K562 (cell line): ENCODE measurements around the gene ECD. TPM values are rescaled to one million over a fixed set of nuclear protein-coding genes. Genes with fewer than 3 reads are reported as not detected.
A peak's percentile ranks its signal among the peaks of the same experiment; 100 is the strongest.

Source experiments
- CC2D1A ChIP-seq: fragments of 450-650 bp; IDR thresholded peaks from 2 replicates; pipeline ENCODE4 v1.6.1; 2017; ENCODE audit warnings: mild to moderate bottlenecking
- CSDE1 ChIP-seq, 2 experiments: fragments of 450-650 bp; IDR thresholded peaks; 2 replicates each; pipeline ENCODE4 v1.6.1; 2016; ENCODE audit warnings: mild to moderate bottlenecking in 1 of 2
- HLTF ChIP-seq: fragments of 450-650 bp; IDR thresholded peaks from 2 replicates; pipeline ENCODE4 v1.6.1; 2016
- MEF2A ChIP-seq: IDR thresholded peaks from 2 replicates; pipeline ENCODE4 v1.6.1; 2011; ENCODE audit warnings: low read depth, mild to moderate bottlenecking, low read length, moderate library complexity; ENCODE audit not compliant: control insufficient read depth
- OTX1 ChIP-seq: fragments of 450-650 bp; formaldehyde crosslinking; IDR thresholded peaks from 2 replicates; pipeline ENCODE4 v1.4.0; 2022; ENCODE audit warnings: mild to moderate bottlenecking
- RBM22 ChIP-seq: fragments of 200-400 bp; formaldehyde crosslinking; IDR thresholded peaks from 2 replicates; pipeline ENCODE4 v1.6.1; 2018; ENCODE audit warnings: low read length, low read depth; ENCODE audit not compliant: poor library complexity, severe bottlenecking
- RBM25 ChIP-seq: fragments of 200-400 bp; formaldehyde crosslinking; IDR thresholded peaks from 2 replicates; pipeline ENCODE4 v1.6.1; 2018; ENCODE audit warnings: low read length, low read depth, moderate library complexity; ENCODE audit not compliant: severe bottlenecking
- SMARCA4 ChIP-seq: fragments of 450-650 bp; IDR thresholded peaks from 2 replicates; pipeline ENCODE4 v1.6.1; 2016
- SMC3 ChIP-seq: conservative IDR thresholded peaks from 2 replicates; pipeline ENCODE4 v1.6.1; 2011; ENCODE audit warnings: low read depth, low read length, improper control_type of control experiment; ENCODE audit not compliant: insufficient read depth
- TAF1 ChIP-seq: IDR thresholded peaks from 2 replicates; pipeline ENCODE4 v1.6.1; 2011; ENCODE audit warnings: mild to moderate bottlenecking, low read length, moderate library complexity; ENCODE audit not compliant: insufficient read depth, control insufficient read depth, severe bottlenecking; ENCODE audit errors: extremely low read depth
- TCF7 ChIP-seq: sonication (generic); IDR thresholded peaks from 2 replicates; pipeline ENCODE4 v1.6.1; 2016; ENCODE audit warnings: antibody characterized with exemption, borderline replicate concordance
- ZNF12 ChIP-seq: sonication (generic); formaldehyde crosslinking; IDR thresholded peaks from 2 replicates; pipeline ENCODE4 v1.4.0; 2020; ENCODE audit warnings: mild to moderate bottlenecking, missing genetic modification reagents
- ZNF253 ChIP-seq: fragments of 250-450 bp; sonication (Bioruptor Pico); conservative IDR thresholded peaks from 2 replicates; pipeline ENCODE4 v1.6.1; 2021; ENCODE audit warnings: mild to moderate bottlenecking
- ZNF316 ChIP-seq: fragments of 450-650 bp; IDR thresholded peaks from 2 replicates; pipeline ENCODE4 v1.6.1; 2016
- ZNF583 ChIP-seq: fragments of 250-450 bp; sonication (Bioruptor Pico); IDR thresholded peaks from 2 replicates; pipeline ENCODE4 v1.4.0; 2020
- ZNF75A ChIP-seq: fragments of 450-650 bp; formaldehyde crosslinking; IDR thresholded peaks from 2 replicates; pipeline ENCODE4 v1.4.0; 2020; ENCODE audit warnings: mild to moderate bottlenecking
- polyA plus RNA-seq, 8 experiments: library from polyadenylated mRNA; depleted of rRNA in 4 of 8; stranded (reverse) in 5 of 8; unstranded in 3 of 8; fragments of >200 nt; fragmentation: Nextera tagmentation in 2 of 8; fragmentation: Illumina TruSeq in 1 of 8; extraction: Ambion mirVana in 2 of 8; extraction: Trizol in 1 of 8; gene quantifications; 2 replicates each; pipeline versions ENCODE4 v1.2.1 to v1.2.3, GENCODE V29; 2011 to 2014; ENCODE audit warnings: inconsistent platforms in 1 of 8, missing spikeins in 1 of 8
- total RNA-seq, 7 experiments: library from RNA; depleted of rRNA in 6 of 7; stranded (reverse); fragments of >200 nt in 6 of 7; fragmentation: Illumina TruSeq in 2 of 7; extraction: Trizol in 2 of 7; gene quantifications; 2 replicates each; pipeline versions ENCODE4 v1.2.1 to v1.2.3, GENCODE V29; 2011 to 2021; ENCODE audit warnings: low replicate concordance in 1 of 7
- TF ChIP-seq, protein P1 (sequence below), 2 experiments: fragments of 450-650 bp; conservative IDR thresholded peaks; 2 replicates each; pipeline ENCODE4 v1.6.1; 2017; ENCODE audit warnings: mild to moderate bottlenecking in 2 of 2, moderate library complexity in 2 of 2
- TF ChIP-seq, protein P2 (sequence below), 2 experiments: fragments of 450-650 bp; IDR thresholded peaks; 2 replicates each; pipeline ENCODE4 v1.6.1; 2018; ENCODE audit warnings: mild to moderate bottlenecking in 2 of 2, low read depth in 1 of 2; ENCODE audit not compliant: partially characterized antibody in 2 of 2
- TF ChIP-seq, protein P3 (sequence below): fragments of 450-650 bp; IDR thresholded peaks from 2 replicates; pipeline ENCODE4 v1.6.1; 2018; ENCODE audit warnings: mild to moderate bottlenecking, low read depth; ENCODE audit not compliant: partially characterized antibody
- TF ChIP-seq, protein P4 (sequence below): fragments of 450-650 bp; IDR thresholded peaks from 2 replicates; pipeline ENCODE4 v1.7.0; 2016; ENCODE audit warnings: borderline replicate concordance
- TF ChIP-seq, protein P5 (sequence below): fragments of 450-650 bp; IDR thresholded peaks from 2 replicates; pipeline ENCODE4 v1.6.1; 2016; ENCODE audit warnings: low read depth, mild to moderate bottlenecking, moderate library complexity

The ECD gene
- total and polyA plus RNA-seq, 9 of the 15 experiments (the other 6 are each of a cell fraction or from before 2014, with no cell fraction given), result 33.5 to 79.9 (median 53.2) TPM

DNA sequence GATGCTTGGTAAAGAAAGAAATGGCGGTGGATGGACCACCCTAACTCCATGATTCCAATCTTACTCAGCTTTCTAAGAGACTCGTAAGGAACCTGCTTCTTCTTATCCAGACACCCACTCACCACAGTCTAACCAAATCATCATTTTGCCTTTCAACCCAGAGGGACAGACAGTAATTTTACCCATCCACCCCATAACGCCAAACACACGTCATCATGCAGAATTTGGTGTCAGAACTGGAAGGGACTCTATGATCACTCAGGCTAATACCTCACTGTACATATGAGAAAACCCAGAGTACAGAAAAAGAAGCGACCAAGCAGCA is 388 bp downstream of the ECD start (continued):
- TF ChIP-seq, protein P1, sequence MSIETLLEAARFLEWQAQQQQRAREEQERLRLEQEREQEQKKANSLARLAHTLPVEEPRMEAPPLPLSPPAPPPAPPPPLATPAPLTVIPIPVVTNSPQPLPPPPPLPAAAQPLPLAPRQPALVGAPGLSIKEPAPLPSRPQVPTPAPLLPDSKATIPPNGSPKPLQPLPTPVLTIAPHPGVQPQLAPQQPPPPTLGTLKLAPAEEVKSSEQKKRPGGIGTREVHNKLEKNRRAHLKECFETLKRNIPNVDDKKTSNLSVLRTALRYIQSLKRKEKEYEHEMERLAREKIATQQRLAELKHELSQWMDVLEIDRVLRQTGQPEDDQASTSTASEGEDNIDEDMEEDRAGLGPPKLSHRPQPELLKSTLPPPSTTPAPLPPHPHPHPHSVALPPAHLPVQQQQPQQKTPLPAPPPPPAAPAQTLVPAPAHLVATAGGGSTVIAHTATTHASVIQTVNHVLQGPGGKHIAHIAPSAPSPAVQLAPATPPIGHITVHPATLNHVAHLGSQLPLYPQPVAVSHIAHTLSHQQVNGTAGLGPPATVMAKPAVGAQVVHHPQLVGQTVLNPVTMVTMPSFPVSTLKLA (conservative IDR thresholded peaks at IDR 0.05), result no peak
- TF ChIP-seq RBM22 (no peak), MEF2A (no peak), ZNF12 (CRISPR knock-in tag) (no peak), RBM25 (no peak), CC2D1A (no peak), OTX1 (CRISPR knock-in tag) (0 out of 2 replicates have a peak, but pooled peaks have one; percentile 8), ZNF253 (CRISPR knock-in tag) (no peak), TCF7 (no peak), ZNF316 (0 out of 2 replicates have a peak, but pooled peaks have one; percentile 1), ZNF75A (CRISPR knock-in tag) (no peak), SMC3 (no peak), SMARCA4 (no peak), ZNF583 (no peak), HLTF (no peak), TAF1 (no peak), CSDE1 (IDR thresholded peaks at IDR 0.05) (no peak)
- TF ChIP-seq, protein P2, sequence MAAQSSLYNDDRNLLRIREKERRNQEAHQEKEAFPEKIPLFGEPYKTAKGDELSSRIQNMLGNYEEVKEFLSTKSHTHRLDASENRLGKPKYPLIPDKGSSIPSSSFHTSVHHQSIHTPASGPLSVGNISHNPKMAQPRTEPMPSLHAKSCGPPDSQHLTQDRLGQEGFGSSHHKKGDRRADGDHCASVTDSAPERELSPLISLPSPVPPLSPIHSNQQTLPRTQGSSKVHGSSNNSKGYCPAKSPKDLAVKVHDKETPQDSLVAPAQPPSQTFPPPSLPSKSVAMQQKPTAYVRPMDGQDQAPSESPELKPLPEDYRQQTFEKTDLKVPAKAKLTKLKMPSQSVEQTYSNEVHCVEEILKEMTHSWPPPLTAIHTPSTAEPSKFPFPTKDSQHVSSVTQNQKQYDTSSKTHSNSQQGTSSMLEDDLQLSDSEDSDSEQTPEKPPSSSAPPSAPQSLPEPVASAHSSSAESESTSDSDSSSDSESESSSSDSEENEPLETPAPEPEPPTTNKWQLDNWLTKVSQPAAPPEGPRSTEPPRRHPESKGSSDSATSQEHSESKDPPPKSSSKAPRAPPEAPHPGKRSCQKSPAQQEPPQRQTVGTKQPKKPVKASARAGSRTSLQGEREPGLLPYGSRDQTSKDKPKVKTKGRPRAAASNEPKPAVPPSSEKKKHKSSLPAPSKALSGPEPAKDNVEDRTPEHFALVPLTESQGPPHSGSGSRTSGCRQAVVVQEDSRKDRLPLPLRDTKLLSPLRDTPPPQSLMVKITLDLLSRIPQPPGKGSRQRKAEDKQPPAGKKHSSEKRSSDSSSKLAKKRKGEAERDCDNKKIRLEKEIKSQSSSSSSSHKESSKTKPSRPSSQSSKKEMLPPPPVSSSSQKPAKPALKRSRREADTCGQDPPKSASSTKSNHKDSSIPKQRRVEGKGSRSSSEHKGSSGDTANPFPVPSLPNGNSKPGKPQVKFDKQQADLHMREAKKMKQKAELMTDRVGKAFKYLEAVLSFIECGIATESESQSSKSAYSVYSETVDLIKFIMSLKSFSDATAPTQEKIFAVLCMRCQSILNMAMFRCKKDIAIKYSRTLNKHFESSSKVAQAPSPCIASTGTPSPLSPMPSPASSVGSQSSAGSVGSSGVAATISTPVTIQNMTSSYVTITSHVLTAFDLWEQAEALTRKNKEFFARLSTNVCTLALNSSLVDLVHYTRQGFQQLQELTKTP (IDR thresholded peaks at IDR 0.05; ENCODE audit: low read depth in 1 of 2, partially characterized antibody in 2 of 2), result no peak
- TF ChIP-seq, protein P3, sequence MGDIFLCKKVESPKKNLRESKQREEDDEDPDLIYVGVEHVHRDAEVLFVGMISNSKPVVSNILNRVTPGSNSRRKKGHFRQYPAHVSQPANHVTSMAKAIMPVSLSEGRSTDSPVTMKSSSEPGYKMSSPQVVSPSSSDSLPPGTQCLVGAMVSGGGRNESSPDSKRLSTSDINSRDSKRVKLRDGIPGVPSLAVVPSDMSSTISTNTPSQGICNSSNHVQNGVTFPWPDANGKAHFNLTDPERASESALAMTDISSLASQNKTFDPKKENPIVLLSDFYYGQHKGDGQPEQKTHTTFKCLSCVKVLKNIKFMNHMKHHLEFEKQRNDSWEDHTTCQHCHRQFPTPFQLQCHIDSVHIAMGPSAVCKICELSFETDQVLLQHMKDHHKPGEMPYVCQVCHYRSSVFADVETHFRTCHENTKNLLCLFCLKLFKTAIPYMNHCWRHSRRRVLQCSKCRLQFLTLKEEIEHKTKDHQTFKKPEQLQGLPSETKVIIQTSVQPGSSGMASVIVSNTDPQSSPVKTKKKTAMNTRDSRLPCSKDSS, result peak; percentile 18
- TF ChIP-seq, protein P4, sequence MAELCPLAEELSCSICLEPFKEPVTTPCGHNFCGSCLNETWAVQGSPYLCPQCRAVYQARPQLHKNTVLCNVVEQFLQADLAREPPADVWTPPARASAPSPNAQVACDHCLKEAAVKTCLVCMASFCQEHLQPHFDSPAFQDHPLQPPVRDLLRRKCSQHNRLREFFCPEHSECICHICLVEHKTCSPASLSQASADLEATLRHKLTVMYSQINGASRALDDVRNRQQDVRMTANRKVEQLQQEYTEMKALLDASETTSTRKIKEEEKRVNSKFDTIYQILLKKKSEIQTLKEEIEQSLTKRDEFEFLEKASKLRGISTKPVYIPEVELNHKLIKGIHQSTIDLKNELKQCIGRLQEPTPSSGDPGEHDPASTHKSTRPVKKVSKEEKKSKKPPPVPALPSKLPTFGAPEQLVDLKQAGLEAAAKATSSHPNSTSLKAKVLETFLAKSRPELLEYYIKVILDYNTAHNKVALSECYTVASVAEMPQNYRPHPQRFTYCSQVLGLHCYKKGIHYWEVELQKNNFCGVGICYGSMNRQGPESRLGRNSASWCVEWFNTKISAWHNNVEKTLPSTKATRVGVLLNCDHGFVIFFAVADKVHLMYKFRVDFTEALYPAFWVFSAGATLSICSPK, result peak; percentile 82; the same call in 1 of the 2 replicates
- TF ChIP-seq, protein P5, sequence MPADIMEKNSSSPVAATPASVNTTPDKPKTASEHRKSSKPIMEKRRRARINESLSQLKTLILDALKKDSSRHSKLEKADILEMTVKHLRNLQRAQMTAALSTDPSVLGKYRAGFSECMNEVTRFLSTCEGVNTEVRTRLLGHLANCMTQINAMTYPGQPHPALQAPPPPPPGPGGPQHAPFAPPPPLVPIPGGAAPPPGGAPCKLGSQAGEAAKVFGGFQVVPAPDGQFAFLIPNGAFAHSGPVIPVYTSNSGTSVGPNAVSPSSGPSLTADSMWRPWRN, result no peak
